KOPT-K1 (cell line): ENCODE results near the gene CFAP70.
"Not testable (repeated sequence)": the region's sequence is repeated elsewhere in the genome, so short reads cannot be mapped to it uniquely, and the experiment has no call there.

ENCODE experiments used
- H3K27ac ChIP-seq: fragments of 200-600 bp; sonication (generic); 2 replicates; pipeline ENCODE4 v1.5.1; 2016; ENCODE audit warnings: antibody characterized with exemption, mild to moderate bottlenecking, low read depth, low read length; ENCODE audit not compliant: poor library complexity, severe bottlenecking
- H3K36me3 ChIP-seq: fragments of 200-600 bp; sonication (generic); 2 replicates; pipeline ENCODE4 v1.5.1; 2017; ENCODE audit warnings: antibody characterized with exemption, mild to moderate bottlenecking, low read length, moderate library complexity; ENCODE audit not compliant: insufficient read depth
- H3K9me3 ChIP-seq: fragments of 200-600 bp; sonication (generic); 2 replicates; pipeline ENCODE4 v1.5.1; 2017; ENCODE audit warnings: antibody characterized with exemption, low read length, mild to moderate bottlenecking; ENCODE audit not compliant: insufficient read depth, poor library complexity, severe bottlenecking

Gene CFAP70

GRCh38 chr10:73366381-73367298 lies 8.0 kb upstream of the CFAP70 start:
- no peak overlapping the region for H3K27ac ChIP-seq
- peaks cover 37% of the 10 kb centered on the region for H3K36me3 ChIP-seq
- H3K9me3 ChIP-seq = no peaks in the 10 kb centered on the region

- no peak overlapping the region for H3K27ac ChIP-seq
- no peaks in the 10 kb centered on the region for H3K9me3 ChIP-seq
- H3K36me3 ChIP-seq = peaks cover 37% of the 10 kb centered on the region
Measured at GRCh38 chr10:73364964-73365363, 6.3 kb upstream of the CFAP70 start.

GRCh38 chr10:73359492-73359891 lies 828 bp upstream of the CFAP70 start:
- Histone ChIP-seq H3K36me3 (peaks cover 3% of the 10 kb centered on the region), H3K9me3 (no peaks in the 10 kb centered on the region), H3K27ac (no peak overlapping the region)

GRCh38 chr10:73357821-73358220 lies 843 bp downstream of the CFAP70 start:
- Histone ChIP-seq H3K9me3 (no peaks in the 10 kb centered on the region), H3K36me3 (no peaks in the 10 kb centered on the region), H3K27ac (no peak overlapping the region)

- Histone ChIP-seq H3K27ac (no peak overlapping the region), H3K9me3 (no peaks in the 10 kb centered on the region), H3K36me3 (no peaks in the 10 kb centered on the region)
Measured at GRCh38 chr10:73357166-73357565, 1.5 kb downstream of the CFAP70 start.

- H3K27ac ChIP-seq = no peak overlapping the region
- peaks cover 17% of the 10 kb centered on the region for H3K9me3 ChIP-seq
- no peaks in the 10 kb centered on the region for H3K36me3 ChIP-seq
Measured at GRCh38 chr10:73344269-73344668, 14.4 kb downstream of the CFAP70 start.

- Histone ChIP-seq H3K36me3 (no peaks in the 10 kb centered on the region), H3K9me3 (peaks cover 17% of the 10 kb centered on the region), H3K27ac (no peak overlapping the region)
Measured at GRCh38 chr10:73340121-73340520, 18.5 kb downstream of the CFAP70 start.

- H3K9me3 ChIP-seq = peaks cover 17% of the 10 kb centered on the region
- H3K27ac ChIP-seq = no peak overlapping the region
- no peaks in the 10 kb centered on the region for H3K36me3 ChIP-seq
Measured at GRCh38 chr10:73339436-73339835, 19.2 kb downstream of the CFAP70 start.

- Histone ChIP-seq H3K36me3 (no peaks in the 10 kb centered on the region), H3K27ac (no peak overlapping the region)
Measured at GRCh38 chr10:73338801-73339368, 19.8 kb downstream of the CFAP70 start.

GRCh38 chr10:73333202-73333601 lies 25.5 kb downstream of the CFAP70 start:
- Histone ChIP-seq H3K36me3 (no peaks in the 10 kb centered on the region), H3K9me3 (no peaks in the 10 kb centered on the region), H3K27ac (no peak overlapping the region)

More at GRCh38 chr10:73338801-73339368, 19.8 kb downstream of the CFAP70 start:
- peaks cover 17% of the 10 kb centered on the region for H3K9me3 ChIP-seq

- H3K36me3 ChIP-seq = no peaks in the 10 kb centered on the region
- no peak overlapping the region for H3K27ac ChIP-seq
- H3K9me3 ChIP-seq = no peaks in the 10 kb centered on the region
Measured at GRCh38 chr10:73332379-73332778, 26.3 kb downstream of the CFAP70 start.

- H3K27ac ChIP-seq, H3K9me3 ChIP-seq, H3K36me3 ChIP-seq: not testable (repeated sequence)
Measured at GRCh38 chr10:73328523-73328922, 30.1 kb downstream of the CFAP70 start.

GRCh38 chr10:73325290-73325689 lies 33.4 kb downstream of the CFAP70 start:
- H3K27ac ChIP-seq, H3K9me3 ChIP-seq, H3K36me3 ChIP-seq: not testable (repeated sequence)

GRCh38 chr10:73323582-73323981 lies 35.1 kb downstream of the CFAP70 start:
- not testable (repeated sequence) for H3K9me3 ChIP-seq, H3K27ac ChIP-seq, H3K36me3 ChIP-seq

GRCh38 chr10:73310475-73310874 lies 48.2 kb downstream of the CFAP70 start:
- Histone ChIP-seq H3K9me3 (peaks cover 19% of the 10 kb centered on the region), H3K27ac (no peak overlapping the region), H3K36me3 (no peaks in the 10 kb centered on the region)
